SU-DHL-6 (cell line): Measurements from ENCODE around the gene PKNOX2.

Experiments used
- H2AFZ ChIP-seq: fragments of 200-600 bp; sonication (generic); 2 replicates; pipeline ENCODE4 v1.6.1; 2014; ENCODE audit warnings: low read depth, mild to moderate bottlenecking, moderate library complexity, mixed read lengths, antibody characterized with exemption, low read length; ENCODE audit not compliant: severe bottlenecking
- H3F3A ChIP-seq: fragments of 200-600 bp; shearing (Covaris generic); 2 replicates; pipeline ENCODE4 v1.6.0; 2016; ENCODE audit warnings: antibody characterized with exemption, mild to moderate bottlenecking; ENCODE audit not compliant: insufficient read depth
- H3K27ac ChIP-seq: fragments of 200-600 bp; sonication (generic); 2 replicates; pipeline ENCODE4 v1.5.1; 2016; ENCODE audit warnings: low read depth, mild to moderate bottlenecking, low read length, moderate library complexity, mixed read lengths
- H3K27me3 ChIP-seq: fragments of 200-600 bp; sonication (generic), shearing (Covaris generic); 2 replicates; pipeline ENCODE4 v1.6.0; 2014; ENCODE audit warnings: mild to moderate bottlenecking, low read length
- H3K36me3 ChIP-seq: fragments of 200-600 bp; sonication (generic); 2 replicates; pipeline ENCODE4 v1.6.1; 2014; ENCODE audit warnings: mild to moderate bottlenecking, low read length, mixed read lengths
- H3K4me2 ChIP-seq: fragments of 300-600, 200-600 bp; shearing (Covaris generic), sonication (generic); 2 replicates; pipeline ENCODE4 v1.6.0; 2014; ENCODE audit warnings: low read length, low read depth, mild to moderate bottlenecking; ENCODE audit not compliant: poor library complexity, severe bottlenecking
- H3K4me3 ChIP-seq: fragments of 200-600 bp; sonication (generic); 2 replicates; pipeline ENCODE4 v1.5.1; 2014; ENCODE audit warnings: antibody characterized with exemption, low read length, mild to moderate bottlenecking, mixed read lengths; ENCODE audit not compliant: insufficient read depth, poor library complexity, severe bottlenecking
- H3K79me2 ChIP-seq: fragments of 200-600 bp; sonication (generic); 2 replicates; pipeline ENCODE4 v1.6.1; 2014; ENCODE audit warnings: mild to moderate bottlenecking, low read length, moderate library complexity; ENCODE audit not compliant: insufficient read depth
- H3K9ac ChIP-seq: fragments of 200-600 bp; sonication (generic); 2 replicates; pipeline ENCODE4 v1.7.0; 2014; ENCODE audit warnings: mild to moderate bottlenecking, low read length
- H3K9me2 ChIP-seq: fragments of 200-600 bp; sonication (generic); replicated peaks from 2 replicates; pipeline ENCODE4 v1.6.1; 2014; ENCODE audit warnings: low read length; ENCODE audit not compliant: insufficient read depth
- H3K9me3 ChIP-seq: fragments of 200-600 bp; sonication (generic); 2 replicates; pipeline ENCODE4 v1.6.1; 2014; ENCODE audit warnings: low read length, mixed read lengths; ENCODE audit not compliant: insufficient read depth
- H4K20me1 ChIP-seq: fragments of 200-600 bp; sonication (generic); 2 replicates; pipeline ENCODE4 v1.6.1; 2014; ENCODE audit warnings: low read depth, mild to moderate bottlenecking, antibody characterized with exemption, low read length, moderate library complexity, mixed read lengths
- EZH2phosphoT487 ChIP-seq: fragments of 200-600 bp; sonication (generic), shearing (Covaris generic); conservative IDR thresholded peaks from 2 replicates; pipeline ENCODE4 v1.6.1; 2018; ENCODE audit warnings: mild to moderate bottlenecking, antibody characterized with exemption, low read length, moderate library complexity, mixed read lengths
- TF ChIP-seq, protein P1 (sequence below): fragments of 200-600 bp; sonication (generic); IDR thresholded peaks from one replicate; pipeline ENCODE4 v1.5.1; 2017; ENCODE audit warnings: antibody characterized with exemption, mild to moderate bottlenecking, low read length, moderate library complexity; ENCODE audit not compliant: insufficient read depth, poor library complexity, severe bottlenecking

The PKNOX2 gene

DNA sequence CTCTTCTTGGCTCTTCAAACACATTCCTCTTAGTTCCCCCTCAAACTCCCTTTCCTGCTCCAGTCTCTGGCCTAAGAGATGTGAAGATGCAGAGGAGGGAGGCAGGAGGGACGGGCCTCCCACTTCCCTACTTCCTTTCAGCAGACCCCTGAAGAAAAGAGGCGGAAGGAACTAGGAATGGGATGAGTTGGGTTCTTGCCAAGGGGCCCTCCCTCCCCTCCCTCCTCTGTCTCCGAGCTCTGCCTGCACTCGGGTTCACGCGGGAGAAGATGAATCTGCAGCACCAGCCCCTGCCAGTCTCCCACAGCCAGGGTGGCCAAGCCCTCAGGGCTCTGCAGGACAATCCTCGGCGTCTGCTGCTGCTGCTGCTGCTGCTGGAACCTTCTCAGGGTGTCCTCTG lies 24.3 kb upstream of the PKNOX2 start:
- no peak overlapping the region for H3K27ac ChIP-seq

DNA sequence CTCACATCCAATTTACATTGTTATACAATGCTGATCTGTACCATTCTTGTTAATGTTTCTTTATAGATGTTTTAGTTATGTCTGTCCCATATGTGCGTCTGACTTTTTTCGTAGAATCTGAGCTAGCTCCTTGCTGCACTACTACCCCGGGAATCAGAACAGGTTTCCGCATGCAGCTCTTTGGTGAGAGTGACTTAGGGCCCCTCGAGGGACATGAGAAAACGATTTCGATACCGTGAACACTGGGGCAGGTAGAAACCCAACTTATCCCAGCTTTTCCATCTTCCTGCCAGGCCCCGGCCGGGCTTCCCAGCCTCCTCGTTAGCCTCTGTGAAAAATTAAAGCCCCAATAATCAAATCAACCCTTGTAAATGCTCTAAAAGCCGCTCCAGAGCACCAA lies 23.4 kb upstream of the PKNOX2 start:
- H3K9me2 ChIP-seq = no peaks in the 10 kb centered on the region
- H4K20me1 ChIP-seq = no peaks in the 10 kb centered on the region
- H3K79me2 ChIP-seq = no peaks in the 10 kb centered on the region
- no peak overlapping the region for H3K9ac ChIP-seq
- H3K4me3 ChIP-seq = no peak overlapping the region
- no peaks in the 10 kb centered on the region for H3K27me3 ChIP-seq
- no peaks in the 10 kb centered on the region for H3F3A ChIP-seq
- TF ChIP-seq EZH2phosphoT487 = no peak
- H3K36me3 ChIP-seq = no peaks in the 10 kb centered on the region
- no peak overlapping the region for H3K27ac ChIP-seq
- H3K4me2 ChIP-seq = no peak overlapping the region
- no peak overlapping the region for H2AFZ ChIP-seq
- no peaks in the 10 kb centered on the region for H3K9me3 ChIP-seq

More for the DNA sequence above, 24.3 kb upstream of the PKNOX2 start:
- H3K9ac ChIP-seq = no peak overlapping the region
- H3K4me3 ChIP-seq = no peak overlapping the region
- H3K79me2 ChIP-seq = no peaks in the 10 kb centered on the region
- H3K36me3 ChIP-seq = no peaks in the 10 kb centered on the region
- H3K9me2 ChIP-seq = no peaks in the 10 kb centered on the region
- no peaks in the 10 kb centered on the region for H3K9me3 ChIP-seq
- TF ChIP-seq, protein P1, sequence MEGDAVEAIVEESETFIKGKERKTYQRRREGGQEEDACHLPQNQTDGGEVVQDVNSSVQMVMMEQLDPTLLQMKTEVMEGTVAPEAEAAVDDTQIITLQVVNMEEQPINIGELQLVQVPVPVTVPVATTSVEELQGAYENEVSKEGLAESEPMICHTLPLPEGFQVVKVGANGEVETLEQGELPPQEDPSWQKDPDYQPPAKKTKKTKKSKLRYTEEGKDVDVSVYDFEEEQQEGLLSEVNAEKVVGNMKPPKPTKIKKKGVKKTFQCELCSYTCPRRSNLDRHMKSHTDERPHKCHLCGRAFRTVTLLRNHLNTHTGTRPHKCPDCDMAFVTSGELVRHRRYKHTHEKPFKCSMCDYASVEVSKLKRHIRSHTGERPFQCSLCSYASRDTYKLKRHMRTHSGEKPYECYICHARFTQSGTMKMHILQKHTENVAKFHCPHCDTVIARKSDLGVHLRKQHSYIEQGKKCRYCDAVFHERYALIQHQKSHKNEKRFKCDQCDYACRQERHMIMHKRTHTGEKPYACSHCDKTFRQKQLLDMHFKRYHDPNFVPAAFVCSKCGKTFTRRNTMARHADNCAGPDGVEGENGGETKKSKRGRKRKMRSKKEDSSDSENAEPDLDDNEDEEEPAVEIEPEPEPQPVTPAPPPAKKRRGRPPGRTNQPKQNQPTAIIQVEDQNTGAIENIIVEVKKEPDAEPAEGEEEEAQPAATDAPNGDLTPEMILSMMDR = no peak
- no peak for TF ChIP-seq EZH2phosphoT487
- H2AFZ ChIP-seq = no peak overlapping the region
- no peaks in the 10 kb centered on the region for H3K27me3 ChIP-seq
- no peaks in the 10 kb centered on the region for H4K20me1 ChIP-seq
- H3K4me2 ChIP-seq = no peak overlapping the region
- no peaks in the 10 kb centered on the region for H3F3A ChIP-seq

- Histone ChIP-seq H4K20me1 (no peaks in the 10 kb centered on the region), H3F3A (no peaks in the 10 kb centered on the region), H3K27me3 (no peaks in the 10 kb centered on the region), H3K79me2 (no peaks in the 10 kb centered on the region), H3K36me3 (no peaks in the 10 kb centered on the region), H2AFZ (no peak overlapping the region), H3K9me3 (no peaks in the 10 kb centered on the region), H3K4me2 (no peak overlapping the region), H3K27ac (no peak overlapping the region), H3K9ac (no peak overlapping the region), H3K9me2 (no peaks in the 10 kb centered on the region), H3K4me3 (no peak overlapping the region)
- no peak for TF ChIP-seq EZH2phosphoT487
- TF ChIP-seq, protein P1 = peak; percentile 84
Measured at GRCh38 chr11:125141686-125142535, 22.6 kb upstream of the PKNOX2 start.

- no peak overlapping the region for H3K9ac ChIP-seq
- H3K27me3 ChIP-seq = no peaks in the 10 kb centered on the region
- no peak for TF ChIP-seq EZH2phosphoT487
- TF ChIP-seq, protein P1 = no peak
- no peak overlapping the region for H3K4me3 ChIP-seq
- H3K27ac ChIP-seq = no peak overlapping the region
- H3K36me3 ChIP-seq = no peaks in the 10 kb centered on the region
- no peak overlapping the region for H3K4me2 ChIP-seq
- no peak overlapping the region for H2AFZ ChIP-seq
- no peaks in the 10 kb centered on the region for H3F3A ChIP-seq
- H3K79me2 ChIP-seq = no peaks in the 10 kb centered on the region
- H4K20me1 ChIP-seq = no peaks in the 10 kb centered on the region
- H3K9me3 ChIP-seq = no peaks in the 10 kb centered on the region
- H3K9me2 ChIP-seq = no peaks in the 10 kb centered on the region
Measured at GRCh38 chr11:125146232-125146631, 18.3 kb upstream of the PKNOX2 start.
